Activated CD4-positive, CD25-positive, alpha-beta regulatory T cell treated with anti-CD3 and anti-CD28 coated beads, Interleukin-2, amount 50 U/mL, for 24 hours (primary cell): ENCODE data around the gene RNF13.

Source experiments
- ATAC-seq, 2 donors: fragments of 150-1000 bp; cut with Tn5 transposase; one replicate each; pipeline ENCODE4 v1.10.0; 2021; ENCODE audit warnings: mild to moderate bottlenecking in 1 of 2, moderate library complexity in 1 of 2

RNF13 gene

GRCh38 chr3:150005243-150006112 lies 192.5 kb downstream of the RNF13 start:
- ATAC-seq = no peak

- no peak for ATAC-seq
Observed at GRCh38 chr3:150006794-150007193, 193.8 kb downstream of the RNF13 start.
